Coronary artery (tissue), 2 donors: ENCODE data around the gene TTLL13.
"Not testable (repeated sequence)": the region's sequence is repeated elsewhere in the genome, so short reads cannot be mapped to it uniquely, and the experiment has no call there.

Source experiments
- DNase-seq: peaks from one replicate; pipeline ENCODE4 v3.0.0-alpha.2; 2017; ENCODE audit warnings: low spot score
- H3K27ac ChIP-seq, 2 donors: fragments of 200-600 bp; sonication (generic); one replicate each; pipeline ENCODE4 v1.5.1; 2016 to 2019
- H3K4me3 ChIP-seq: fragments of 200-600 bp; sonication (generic); 2 replicates; pipeline ENCODE4 v1.5.1; 2016; ENCODE audit warnings: mild to moderate bottlenecking, moderate library complexity
- TF ChIP-seq, protein P1 (sequence below): fragments of 200-600 bp; sonication (generic); IDR thresholded peaks from one replicate; pipeline ENCODE4 v1.5.1; 2019; ENCODE audit warnings: antibody characterized with exemption

TTLL13 gene

DNA sequence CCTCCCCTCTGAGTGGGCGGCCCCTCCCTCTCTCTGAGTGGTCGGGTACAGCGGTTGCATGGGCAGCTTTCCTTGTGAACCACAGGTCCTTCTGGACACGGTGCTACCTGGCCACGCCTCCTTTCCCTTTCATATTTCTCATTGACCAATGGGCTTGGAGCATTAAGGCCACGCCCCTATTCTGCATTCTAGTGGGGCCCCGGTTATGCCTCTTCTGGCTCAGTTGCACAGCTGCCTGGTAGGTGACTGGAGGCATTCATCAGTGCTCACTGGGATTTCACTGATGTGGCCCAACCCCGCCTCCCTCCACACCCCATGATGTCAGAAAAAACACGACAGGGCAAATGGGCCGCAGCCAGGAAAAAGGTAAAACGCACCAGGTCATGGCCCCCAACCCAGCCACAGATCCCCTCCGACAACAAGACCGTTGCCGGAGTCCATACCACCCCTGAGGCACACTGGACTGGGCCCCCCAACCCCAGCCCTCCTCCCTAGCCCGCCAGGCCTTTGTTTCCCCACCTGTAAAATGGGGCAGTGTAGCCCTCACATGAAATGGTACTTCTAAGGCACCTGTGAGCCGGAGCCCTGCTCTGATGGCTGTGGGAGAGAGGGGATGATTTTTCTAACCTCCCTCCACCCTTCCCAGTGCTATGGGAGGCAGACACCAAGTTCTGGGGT, 42.5 kb downstream of the TTLL13 start:
- H3K4me3 ChIP-seq: no peak overlapping the region
- no peak for DNase-seq
- TF ChIP-seq, protein P1, sequence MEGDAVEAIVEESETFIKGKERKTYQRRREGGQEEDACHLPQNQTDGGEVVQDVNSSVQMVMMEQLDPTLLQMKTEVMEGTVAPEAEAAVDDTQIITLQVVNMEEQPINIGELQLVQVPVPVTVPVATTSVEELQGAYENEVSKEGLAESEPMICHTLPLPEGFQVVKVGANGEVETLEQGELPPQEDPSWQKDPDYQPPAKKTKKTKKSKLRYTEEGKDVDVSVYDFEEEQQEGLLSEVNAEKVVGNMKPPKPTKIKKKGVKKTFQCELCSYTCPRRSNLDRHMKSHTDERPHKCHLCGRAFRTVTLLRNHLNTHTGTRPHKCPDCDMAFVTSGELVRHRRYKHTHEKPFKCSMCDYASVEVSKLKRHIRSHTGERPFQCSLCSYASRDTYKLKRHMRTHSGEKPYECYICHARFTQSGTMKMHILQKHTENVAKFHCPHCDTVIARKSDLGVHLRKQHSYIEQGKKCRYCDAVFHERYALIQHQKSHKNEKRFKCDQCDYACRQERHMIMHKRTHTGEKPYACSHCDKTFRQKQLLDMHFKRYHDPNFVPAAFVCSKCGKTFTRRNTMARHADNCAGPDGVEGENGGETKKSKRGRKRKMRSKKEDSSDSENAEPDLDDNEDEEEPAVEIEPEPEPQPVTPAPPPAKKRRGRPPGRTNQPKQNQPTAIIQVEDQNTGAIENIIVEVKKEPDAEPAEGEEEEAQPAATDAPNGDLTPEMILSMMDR: no peak
- no peak overlapping the region for H3K27ac ChIP-seq

DNA sequence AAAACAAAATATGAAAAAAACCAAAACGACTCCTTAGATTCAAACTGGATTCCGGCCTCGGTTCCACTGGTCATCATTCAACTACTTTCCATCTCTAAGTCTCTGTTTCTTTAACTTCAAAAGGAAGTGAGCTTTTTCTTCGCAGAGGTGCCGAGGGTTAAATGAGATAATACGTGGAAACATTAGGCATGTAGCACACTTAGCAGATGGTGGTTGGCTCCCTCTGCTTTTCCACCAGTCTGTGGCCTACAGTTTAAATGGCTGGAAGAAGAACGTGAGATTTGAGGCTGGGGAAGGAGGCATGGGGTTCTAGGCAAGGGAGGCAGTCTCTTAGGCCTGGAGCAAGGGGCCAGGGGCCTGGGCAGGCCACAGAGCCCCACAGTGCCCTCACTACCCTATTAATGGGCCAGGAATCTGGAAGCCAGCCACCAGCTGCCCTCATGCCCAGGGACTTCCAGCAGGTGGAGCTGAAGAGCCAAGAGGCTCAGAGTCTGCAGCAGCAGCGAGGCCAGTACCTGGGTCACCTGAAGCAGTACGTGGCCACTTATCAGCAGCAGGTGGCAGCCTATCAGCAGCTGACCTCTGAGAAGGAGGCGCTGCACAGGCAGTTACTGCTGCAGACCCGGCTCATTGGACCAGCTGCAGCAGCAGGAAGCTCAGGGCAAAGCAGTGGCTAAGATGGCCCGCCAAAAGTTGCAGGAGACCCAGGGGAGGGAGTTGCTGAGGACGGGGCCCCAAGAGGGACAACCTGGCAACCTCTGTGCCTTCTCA, 43.9 kb downstream of the TTLL13 start:
- H3K27ac ChIP-seq: peak overlapping the region in 1 of 2 donors; percentile 87
- TF ChIP-seq, protein P1: peak; percentile 81
- not testable (repeated sequence) for H3K4me3 ChIP-seq, DNase-seq

DNA sequence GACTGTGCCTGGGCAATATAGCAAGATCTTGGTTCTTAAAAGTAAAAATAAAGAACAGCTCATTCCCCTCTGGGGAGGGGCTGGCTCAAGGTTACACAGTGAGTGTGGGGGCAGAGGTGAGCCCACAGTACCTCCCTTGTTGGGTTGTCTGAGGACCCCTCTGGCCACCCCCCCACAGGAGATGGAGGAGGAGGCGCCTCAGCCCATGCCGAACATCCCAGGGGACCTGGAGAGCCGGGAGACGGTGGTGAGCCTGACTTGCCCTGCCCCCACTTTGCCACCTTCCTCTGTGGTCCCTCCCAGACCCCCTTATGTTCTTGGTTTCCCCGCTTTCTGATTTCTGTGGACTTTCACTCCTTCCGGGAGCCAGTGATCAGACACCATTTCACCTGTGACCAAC, 44.8 kb downstream of the TTLL13 start:
- TF ChIP-seq, protein P1: no peak
- Histone ChIP-seq H3K27ac (peak overlapping the region; percentile 82 to 87), H3K4me3 (no peak overlapping the region)

DNA sequence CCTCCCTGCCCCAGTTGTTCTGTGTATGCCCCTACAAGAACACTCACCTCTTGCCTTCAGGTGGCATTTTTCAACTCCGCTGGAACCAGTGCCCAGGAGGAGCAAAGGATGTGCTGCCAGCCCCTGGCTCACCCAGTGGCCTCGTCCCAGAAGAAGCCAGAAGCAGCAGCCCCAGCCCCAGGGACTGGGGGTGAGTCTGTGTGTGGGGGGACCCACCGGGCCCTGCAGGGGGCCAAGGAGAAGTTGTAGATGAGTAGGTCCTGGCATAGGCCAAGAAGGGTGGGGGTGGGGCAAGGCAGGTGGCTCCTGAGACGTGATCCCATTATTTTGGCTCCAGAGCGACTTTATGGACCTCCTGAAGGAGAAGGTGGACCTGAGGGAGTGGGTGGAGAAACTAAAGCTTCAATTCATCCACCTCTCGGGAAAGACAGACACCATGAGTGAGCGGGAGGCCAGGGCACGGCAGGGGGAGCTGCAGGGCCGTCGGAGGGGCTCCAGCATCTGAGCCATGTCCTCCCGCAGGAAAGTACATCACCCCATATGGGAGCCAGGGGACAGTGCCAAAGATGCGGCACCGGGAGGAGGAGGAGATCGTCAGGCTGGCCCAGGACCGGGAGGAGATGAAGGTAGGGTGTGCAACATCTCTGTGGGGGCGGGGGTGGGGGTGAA, 45.4 kb downstream of the TTLL13 start:
- TF ChIP-seq, protein P1: peak; percentile 23
- H3K27ac ChIP-seq: peak overlapping the region; percentile 82 to 87
- H3K4me3 ChIP-seq: peak overlapping the region; percentile 65
- DNase-seq: no peak

More for the DNA sequence above, 44.8 kb downstream of the TTLL13 start:
- no peak for DNase-seq

DNA sequence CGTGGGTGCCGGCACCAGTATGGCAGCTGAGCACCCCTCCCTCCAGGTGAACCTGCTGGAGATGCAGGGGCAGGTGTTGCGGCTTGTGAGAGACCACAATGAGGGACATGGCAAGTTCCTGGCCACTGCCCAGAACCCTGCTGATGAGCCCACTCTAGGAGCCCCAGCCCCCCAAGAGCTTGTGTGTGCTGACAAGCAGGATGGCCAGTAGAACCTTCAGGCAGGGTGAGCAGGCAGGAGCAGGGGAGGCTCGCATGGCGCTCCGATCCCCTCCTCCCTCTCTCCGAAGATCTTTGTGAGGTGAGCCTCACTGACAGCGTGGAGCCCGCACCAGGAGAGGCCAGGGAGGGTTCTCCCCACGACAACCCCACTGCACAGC, 45.9 kb downstream of the TTLL13 start:
- TF ChIP-seq, protein P1: no peak
- peak overlapping the region; percentile 65 for H3K4me3 ChIP-seq
- H3K27ac ChIP-seq: peak overlapping the region; percentile 82 to 87
- no peak for DNase-seq

DNA sequence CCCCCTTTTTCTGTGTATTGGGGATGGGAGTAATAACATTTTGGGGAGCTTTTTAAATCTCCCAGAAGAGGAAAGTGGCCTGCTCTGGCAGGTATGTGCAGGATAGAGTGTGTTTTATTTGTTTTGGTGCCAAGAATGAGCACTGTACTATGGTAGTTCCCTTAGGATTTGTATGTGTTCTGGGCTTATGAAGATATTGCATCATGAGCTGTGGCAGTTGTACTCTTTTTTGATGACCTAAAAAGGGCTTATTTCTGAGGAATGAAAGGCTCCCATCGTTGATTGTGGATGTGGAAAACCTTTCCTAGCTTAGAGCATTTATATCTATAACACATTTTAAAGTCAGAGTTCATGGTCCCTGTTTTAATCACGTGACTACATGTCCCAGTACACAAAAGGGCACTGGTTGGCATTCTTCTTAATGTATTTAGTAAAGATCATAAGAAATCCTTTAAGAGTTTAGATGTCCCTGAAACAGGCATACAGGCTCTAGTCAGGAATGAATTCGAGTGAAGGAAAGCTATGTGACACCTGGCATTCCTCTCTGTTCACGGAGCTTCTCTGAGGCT, 47.0 kb downstream of the TTLL13 start:
- peak overlapping the region; percentile 75 to 82 for H3K27ac ChIP-seq
- DNase-seq, H3K4me3 ChIP-seq: not testable (repeated sequence)

DNA sequence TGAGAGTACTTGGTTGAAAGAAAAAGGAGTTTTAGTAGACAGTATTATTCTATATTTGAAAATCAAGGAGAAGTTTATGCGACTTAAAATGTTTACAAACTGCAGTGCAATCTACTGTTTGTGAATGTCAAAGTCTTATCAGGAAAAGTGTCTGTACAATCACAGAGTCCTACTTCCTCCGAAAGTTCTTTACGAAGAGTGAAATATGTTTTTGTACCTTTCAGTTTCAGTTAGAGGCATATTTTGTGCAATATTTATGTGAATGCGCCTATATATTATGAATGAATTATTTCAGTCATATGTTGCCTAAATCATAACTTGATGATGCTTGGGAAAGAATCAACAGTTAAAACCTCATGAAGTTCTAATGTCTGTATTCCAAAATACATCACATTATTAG, 47.7 kb downstream of the TTLL13 start:
- peak overlapping the region; percentile 55 to 82 for H3K27ac ChIP-seq
- H3K4me3 ChIP-seq: no peak overlapping the region
- no peak for DNase-seq
- TF ChIP-seq, protein P1: no peak
